HCT116 (cell line): ENCODE measurements around the gene MSI2.

Source experiments
- CTCF ChIP-seq, 3 experiments: fragments of 200-600 bp in 1 of 3; sonication (generic) in 1 of 3; IDR thresholded peaks in 2 of 3; conservative IDR thresholded peaks in 1 of 3; 2 replicates each; pipeline ENCODE4 v1.5.1; 2012 to 2017; ENCODE audit warnings: low read depth in 2 of 3, low read length in 2 of 3, antibody characterized with exemption in 1 of 3, borderline replicate concordance in 1 of 3, control low read depth in 1 of 3, mild to moderate bottlenecking in 1 of 3, mixed read lengths in 1 of 3, mixed run types in 1 of 3, moderate library complexity in 1 of 3; ENCODE audit not compliant: insufficient read depth in 1 of 3
- EGR1 ChIP-seq: IDR thresholded peaks from 2 replicates; pipeline ENCODE4 v1.6.1; 2012; ENCODE audit warnings: low read depth
- EZH2phosphoT487 ChIP-seq: fragments of 200-600 bp; IDR thresholded peaks from 2 replicates; pipeline ENCODE4 v1.6.1; 2018; ENCODE audit warnings: antibody characterized with exemption, borderline replicate concordance
- POLR2A ChIP-seq: IDR thresholded peaks from 2 replicates; pipeline ENCODE4 v1.7.0; 2011; ENCODE audit warnings: borderline replicate concordance; ENCODE audit not compliant: insufficient read depth, insufficient read length; ENCODE audit errors: extremely low read depth
- POLR2AphosphoS5 ChIP-seq: IDR thresholded peaks from 2 replicates; pipeline ENCODE4 v1.6.1; 2011; ENCODE audit warnings: mild to moderate bottlenecking, low read depth, low read length, moderate library complexity
- YY1 ChIP-seq: IDR thresholded peaks from 2 replicates; pipeline ENCODE4 v1.6.1; 2011; ENCODE audit warnings: low read length, low read depth, moderate library complexity, mild to moderate bottlenecking; ENCODE audit not compliant: insufficient replicate concordance; ENCODE audit errors: extremely low read depth
- ZNF274 ChIP-seq: fragments of 200-500 bp; sonication (Bioruptor generic); IDR thresholded peaks from 2 replicates; pipeline ENCODE4 v1.6.1; 2014; ENCODE audit warnings: mild to moderate bottlenecking, low read depth, low read length, inconsistent platforms
- TF ChIP-seq, protein P1 (sequence below): IDR thresholded peaks from 2 replicates; pipeline ENCODE4 v1.6.1; 2012

DNA sequence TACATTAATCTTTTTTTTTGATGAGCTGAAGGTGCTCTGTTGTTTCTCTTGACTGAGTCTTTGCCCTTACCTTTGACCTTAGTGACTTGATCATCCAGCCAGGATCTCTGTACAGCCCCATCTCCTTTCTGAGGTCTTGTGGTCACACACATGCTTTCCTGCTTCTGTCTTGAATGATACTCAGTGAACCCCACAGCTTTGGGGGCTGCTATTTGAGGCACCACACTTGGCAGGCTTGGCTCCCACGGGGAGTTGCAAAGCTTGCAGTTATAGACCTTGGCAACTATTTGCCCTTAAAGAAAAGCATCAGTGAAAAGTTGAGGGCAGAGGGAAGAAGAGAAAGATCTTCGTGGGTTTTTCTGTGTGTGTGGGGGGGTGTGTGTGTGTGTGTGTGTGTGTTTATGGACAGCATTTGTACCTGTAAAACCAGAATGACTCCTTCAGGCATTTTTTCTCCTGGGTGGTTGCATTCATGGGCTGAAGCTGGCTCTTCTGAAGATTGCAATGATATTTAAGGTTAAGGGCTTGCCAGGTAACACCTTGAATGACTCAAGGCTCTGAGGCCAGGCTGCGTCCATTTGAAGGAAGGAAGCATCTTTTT lies 101.6 kb downstream of the MSI2 start:
- TF ChIP-seq POLR2AphosphoS5 (no peak), EGR1 (no peak), CTCF (IDR thresholded peaks at IDR 0.05 in 2 of 3, conservative IDR thresholded peaks at IDR 0.05 in 1 of 3; ENCODE audit: borderline replicate concordance in 1 of 3, insufficient read depth in 1 of 3, low read depth in 2 of 3, low read length in 2 of 3) (no peak), ZNF274 (no peak), YY1 (no peak), EZH2phosphoT487 (no peak), POLR2A (no peak)
- TF ChIP-seq, protein P1, sequence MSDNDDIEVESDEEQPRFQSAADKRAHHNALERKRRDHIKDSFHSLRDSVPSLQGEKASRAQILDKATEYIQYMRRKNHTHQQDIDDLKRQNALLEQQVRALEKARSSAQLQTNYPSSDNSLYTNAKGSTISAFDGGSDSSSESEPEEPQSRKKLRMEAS, result no peak
